ENCODE measurements around the gene DOP1B.

- no peak for TF ChIP-seq CTCF (conservative IDR thresholded peaks at IDR 0.05)
- TF ChIP-seq ZFX (IDR thresholded peaks at IDR 0.05): no peak
Observed at GRCh38 chr21:36113647-36114428, 42.8 kb upstream of the DOP1B start.

Data from C4-2B (cell line).